Neural crest cell (in vitro differentiated cells): Measurements from ENCODE around the gene DAAM1. TPM values are rescaled to one million over a fixed set of nuclear protein-coding genes. Genes with fewer than 3 reads are reported as not detected.
A peak's percentile ranks its signal among the peaks of the same experiment; 100 is the strongest.

Experiments used
- DNase-seq: peaks from one replicate; pipeline ENCODE4 v3.0.0; 2021; ENCODE audit warnings: low read depth, mixed read lengths, low spot score
- H3K27ac Mint-ChIP-seq: one replicate; pipeline ENCODE4 v1.8.0; 2021; ENCODE audit warnings: mild to moderate bottlenecking, mixed read lengths; ENCODE audit not compliant: unreplicated experiment
- H3K27me3 Mint-ChIP-seq: 2 replicates; pipeline ENCODE4 v1.8.0; 2021; ENCODE audit warnings: low read depth, mild to moderate bottlenecking, mixed read lengths
- H3K36me3 Mint-ChIP-seq: 2 replicates; pipeline ENCODE4 v1.8.0; 2021; ENCODE audit warnings: low read depth, mild to moderate bottlenecking, mixed read lengths
- H3K4me1 Mint-ChIP-seq: 2 replicates; pipeline ENCODE4 v1.8.0; 2021; ENCODE audit warnings: mixed read lengths
- H3K4me3 Mint-ChIP-seq: one replicate; pipeline ENCODE4 v1.8.0; 2021; ENCODE audit warnings: mild to moderate bottlenecking, mixed read lengths
- H3K9me3 Mint-ChIP-seq: 2 replicates; pipeline ENCODE4 v1.8.0; 2021; ENCODE audit warnings: mixed read lengths
- total RNA-seq: library from RNA; stranded (reverse); gene quantifications from 2 replicates; pipeline ENCODE4 v1.2.1, GENCODE V29; 2021
- TF ChIP-seq, protein P1 (sequence below): fragments of 200-600 bp; sonication (generic); conservative IDR thresholded peaks from 2 replicates; pipeline ENCODE4 v1.5.0; 2021; ENCODE audit warnings: antibody characterized with exemption, mild to moderate bottlenecking

The DAAM1 gene
- total RNA-seq, 1 donor from 2014 or later, result 47.2 TPM

DNA sequence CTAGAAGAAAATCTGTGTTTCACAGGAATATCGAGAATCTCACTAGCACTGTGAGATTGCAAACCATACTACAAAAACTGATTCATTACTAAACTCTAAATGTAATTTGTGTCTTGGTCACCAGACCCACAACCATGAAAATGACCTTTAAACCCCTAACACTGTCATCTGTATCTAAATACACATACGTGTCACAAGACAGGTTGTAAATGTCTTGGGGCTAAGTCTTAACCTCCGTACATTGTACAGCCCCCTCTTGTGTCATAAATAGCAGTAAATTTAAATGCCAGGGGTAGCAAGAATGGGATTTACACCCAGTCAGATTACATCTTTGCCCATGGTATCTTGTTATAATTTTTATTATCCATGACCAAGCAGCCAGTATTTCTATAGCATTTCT is 159.4 kb downstream of the DAAM1 start:
- H3K27me3 Mint-ChIP-seq, result no peaks in the 10 kb centered on the region
- H3K4me3 Mint-ChIP-seq, result no peak overlapping the region
- peaks cover 32% of the 10 kb centered on the region for H3K4me1 Mint-ChIP-seq
- no peaks in the 10 kb centered on the region for H3K9me3 Mint-ChIP-seq
- TF ChIP-seq, protein P1, sequence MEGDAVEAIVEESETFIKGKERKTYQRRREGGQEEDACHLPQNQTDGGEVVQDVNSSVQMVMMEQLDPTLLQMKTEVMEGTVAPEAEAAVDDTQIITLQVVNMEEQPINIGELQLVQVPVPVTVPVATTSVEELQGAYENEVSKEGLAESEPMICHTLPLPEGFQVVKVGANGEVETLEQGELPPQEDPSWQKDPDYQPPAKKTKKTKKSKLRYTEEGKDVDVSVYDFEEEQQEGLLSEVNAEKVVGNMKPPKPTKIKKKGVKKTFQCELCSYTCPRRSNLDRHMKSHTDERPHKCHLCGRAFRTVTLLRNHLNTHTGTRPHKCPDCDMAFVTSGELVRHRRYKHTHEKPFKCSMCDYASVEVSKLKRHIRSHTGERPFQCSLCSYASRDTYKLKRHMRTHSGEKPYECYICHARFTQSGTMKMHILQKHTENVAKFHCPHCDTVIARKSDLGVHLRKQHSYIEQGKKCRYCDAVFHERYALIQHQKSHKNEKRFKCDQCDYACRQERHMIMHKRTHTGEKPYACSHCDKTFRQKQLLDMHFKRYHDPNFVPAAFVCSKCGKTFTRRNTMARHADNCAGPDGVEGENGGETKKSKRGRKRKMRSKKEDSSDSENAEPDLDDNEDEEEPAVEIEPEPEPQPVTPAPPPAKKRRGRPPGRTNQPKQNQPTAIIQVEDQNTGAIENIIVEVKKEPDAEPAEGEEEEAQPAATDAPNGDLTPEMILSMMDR, result no peak
- no peak overlapping the region for H3K27ac Mint-ChIP-seq
- H3K36me3 Mint-ChIP-seq, result peaks cover 5% of the 10 kb centered on the region
- DNase-seq, result no peak

DNA sequence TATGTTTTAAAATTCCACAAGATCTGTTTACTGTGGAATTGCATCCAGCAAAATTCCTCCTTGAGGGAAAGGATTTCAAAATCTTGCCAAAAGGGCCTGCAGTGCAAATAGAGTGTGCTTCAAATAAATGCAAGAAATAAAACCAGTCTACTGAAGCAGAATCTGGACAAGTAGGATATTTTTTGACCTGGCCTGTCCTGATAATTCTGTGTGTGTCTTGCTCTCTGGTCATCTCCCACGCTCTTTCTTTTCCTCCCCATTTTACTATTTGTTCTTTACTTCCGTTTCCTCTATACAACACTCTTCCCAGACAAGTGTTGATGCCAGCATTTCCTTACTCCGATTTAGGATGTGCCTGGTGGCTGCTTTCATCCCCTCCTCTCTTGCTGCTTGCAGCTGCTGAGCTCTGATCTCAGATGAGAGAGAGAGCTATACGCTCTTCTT is 160.8 kb downstream of the DAAM1 start:
- no peak for DNase-seq
- no peaks in the 10 kb centered on the region for H3K9me3 Mint-ChIP-seq
- no peak overlapping the region for H3K4me3 Mint-ChIP-seq
- H3K4me1 Mint-ChIP-seq, result peaks cover 24% of the 10 kb centered on the region
- H3K27ac Mint-ChIP-seq, result no peak overlapping the region
- TF ChIP-seq, protein P1, result no peak
- peaks cover 12% of the 10 kb centered on the region for H3K36me3 Mint-ChIP-seq
- H3K27me3 Mint-ChIP-seq, result no peaks in the 10 kb centered on the region

DNA sequence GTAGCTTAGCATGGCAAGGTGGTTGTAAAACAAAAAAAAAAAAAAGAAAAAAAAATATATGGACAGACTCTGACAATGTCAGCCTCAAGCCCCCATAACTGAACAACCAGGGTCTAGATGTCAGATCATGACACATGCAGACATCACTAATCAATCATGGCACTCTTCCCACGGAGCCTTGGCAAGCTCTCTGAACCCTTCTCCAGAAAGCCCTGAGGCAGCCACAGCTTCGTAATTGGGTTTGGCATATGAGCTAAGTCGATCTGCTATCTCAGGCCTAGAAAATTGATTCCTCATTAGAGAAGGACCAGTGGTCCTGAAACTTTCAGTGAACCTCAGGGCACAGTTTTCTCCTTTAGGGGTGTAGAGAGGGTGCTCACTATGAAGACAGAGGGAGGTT is 164.5 kb downstream of the DAAM1 start:
- H3K36me3 Mint-ChIP-seq, result peaks cover 18% of the 10 kb centered on the region
- no peaks in the 10 kb centered on the region for H3K9me3 Mint-ChIP-seq
- H3K27me3 Mint-ChIP-seq, result no peaks in the 10 kb centered on the region
- no peak for DNase-seq
- peaks cover 3% of the 10 kb centered on the region for H3K4me1 Mint-ChIP-seq
- TF ChIP-seq, protein P1, result no peak
- peak overlapping the region; percentile 44 for H3K27ac Mint-ChIP-seq
- H3K4me3 Mint-ChIP-seq, result no peak overlapping the region

DNA sequence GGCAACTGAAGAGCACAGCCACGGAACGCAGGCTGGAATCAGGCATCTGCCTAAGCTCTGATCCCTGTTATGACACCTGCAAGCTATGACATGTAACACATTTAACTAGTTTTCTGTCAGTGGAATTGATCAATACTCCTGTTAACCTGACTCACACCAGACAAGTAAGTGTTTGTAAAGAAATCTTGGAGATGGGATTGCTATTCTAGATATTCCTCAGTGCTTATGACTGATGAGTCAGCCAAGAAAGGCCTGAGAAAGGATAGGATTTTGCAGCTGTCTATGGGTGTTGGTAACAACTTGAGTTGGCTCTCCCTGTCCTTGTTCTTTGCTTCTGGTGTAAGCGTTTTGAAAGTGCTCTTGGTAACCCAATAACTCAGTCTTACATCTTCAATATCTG is 166.2 kb downstream of the DAAM1 start:
- Mint-ChIP-seq H3K4me3 (no peak overlapping the region), H3K36me3 (peaks cover 15% of the 10 kb centered on the region), H3K9me3 (no peaks in the 10 kb centered on the region), H3K27me3 (no peaks in the 10 kb centered on the region), H3K27ac (no peak overlapping the region), H3K4me1 (no peaks in the 10 kb centered on the region)
- no peak for DNase-seq
- TF ChIP-seq, protein P1, result no peak

DNA sequence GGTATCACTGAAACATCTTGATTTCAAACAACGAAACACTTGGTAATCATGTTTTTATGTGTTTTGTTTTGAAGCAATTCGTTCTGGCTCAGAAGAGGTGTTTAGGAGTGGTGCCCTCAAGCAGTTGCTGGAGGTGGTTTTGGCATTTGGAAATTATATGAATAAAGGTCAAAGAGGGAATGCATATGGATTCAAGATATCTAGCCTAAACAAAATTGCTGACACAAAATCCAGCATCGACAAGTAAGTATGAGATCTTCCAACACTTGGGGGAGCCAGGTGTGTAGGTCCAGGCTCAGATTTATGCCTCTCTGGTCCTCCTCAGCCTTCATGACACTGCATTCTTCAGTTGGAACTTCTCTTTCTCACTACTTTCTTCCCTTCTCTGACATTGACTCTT is 166.6 kb downstream of the DAAM1 start:
- DNase-seq, result no peak
- H3K27me3 Mint-ChIP-seq, result no peaks in the 10 kb centered on the region
- TF ChIP-seq, protein P1, result no peak
- H3K4me1 Mint-ChIP-seq, result no peaks in the 10 kb centered on the region
- no peaks in the 10 kb centered on the region for H3K9me3 Mint-ChIP-seq
- H3K36me3 Mint-ChIP-seq, result peaks cover 15% of the 10 kb centered on the region
- H3K4me3 Mint-ChIP-seq, result no peak overlapping the region
- H3K27ac Mint-ChIP-seq, result no peak overlapping the region

DNA sequence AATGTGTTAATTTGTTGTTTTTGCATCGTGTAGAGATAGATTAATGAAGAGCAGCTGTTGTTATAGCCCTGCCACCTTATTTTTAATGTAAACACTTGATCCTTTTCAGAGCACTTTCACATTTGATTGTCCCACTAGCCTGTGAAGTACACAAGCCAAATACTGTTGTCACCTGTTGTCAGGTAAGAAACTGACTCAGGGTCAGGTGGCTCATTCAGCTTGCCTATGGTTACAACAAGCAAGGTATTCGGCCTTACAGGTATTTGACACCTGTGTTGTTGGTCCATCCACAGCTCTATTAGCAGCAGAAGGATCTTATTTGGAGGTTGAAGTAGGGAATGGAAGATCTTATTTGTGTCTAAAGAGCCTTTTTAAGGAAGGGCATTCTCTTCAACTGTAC is 167.8 kb downstream of the DAAM1 start:
- Mint-ChIP-seq H3K27me3 (no peaks in the 10 kb centered on the region), H3K9me3 (no peaks in the 10 kb centered on the region), H3K4me1 (no peaks in the 10 kb centered on the region), H3K36me3 (peaks cover 18% of the 10 kb centered on the region), H3K4me3 (no peak overlapping the region), H3K27ac (no peak overlapping the region)
- DNase-seq, result no peak
- TF ChIP-seq, protein P1, result no peak
